K562 (cell line): ENCODE results near the gene TECPR2. TPM values are rescaled to one million over a fixed set of nuclear protein-coding genes. Genes with fewer than 3 reads are reported as not detected.

Experiments
- ATAC-seq: fragments of 200-7000 bp; cut with Tn5 transposase; 3 replicates; pipeline ENCODE4 v1.9.1; 2020; ENCODE audit warnings: moderate library complexity
- BruUV-seq: library from RNA; stranded (reverse); fragments of 400-500 nt; replicated peaks from 2 replicates; lab custom pipeline; 2021; lab: Mats Ljungman, UMichigan
- CTCF ChIA-PET: fragments of 300-600 bp; formaldehyde crosslinking; extraction: SDS; loops from one replicate; lab custom pipeline; 2021; ENCODE audit warnings: low intra/inter-chr PET ratio; lab: Yijun Ruan, JAX
- POLR2A ChIA-PET: fragments of 300-600, 350-650 bp; sonication (Branson Sonifier 250); formaldehyde crosslinking; extraction: SDS; loops from one replicate; lab custom pipeline; 2021; ENCODE audit warnings: antibody characterized with exemption, inconsistent platforms; lab: Yijun Ruan, JAX
- DNase-seq, 4 experiments: peaks; one replicate each; pipeline versions ENCODE4 v3.0.0 to v3.0.0-alpha.2; 2011 to 2018; ENCODE audit warnings: low spot score in 3 of 4, mixed read lengths in 3 of 4; ENCODE audit errors: extremely low read depth in 1 of 4
- FAIRE-seq: peaks from 2 replicates; lab custom pipeline; 2011; peaks lifted over from hg19 to GRCh38; lab: Jason Lieb, UNC
- H2AFZ ChIP-seq: 2 replicates; pipeline ENCODE4 v1.6.0; 2011; ENCODE audit warnings: low read depth, low read length, control low read depth, inconsistent platforms
- H3K27ac ChIP-seq: fragments of 200-600 bp; 3 replicates; pipeline ENCODE4 v1.8.0; 2011; ENCODE audit warnings: low read depth, mild to moderate bottlenecking, control low read depth, inconsistent platforms, low read length, moderate library complexity, mixed read lengths; ENCODE audit errors: extremely low read depth
- H3K27me3 ChIP-seq, 2 experiments: fragments of 300-600 bp in 1 of 2; 2 replicates in 1 of 2; 3 replicates in 1 of 2; pipeline versions ENCODE4 v1.6.0 to v1.8.0; 2011; ENCODE audit warnings: inconsistent platforms in 2 of 2, low read length in 2 of 2, mild to moderate bottlenecking in 1 of 2, mixed read lengths in 1 of 2, moderate library complexity in 1 of 2; ENCODE audit not compliant: control insufficient read depth in 2 of 2, insufficient read depth in 2 of 2
- H3K36me3 ChIP-seq: fragments of 300-600 bp; 3 replicates; pipeline ENCODE4 v1.8.0; 2011; ENCODE audit warnings: mild to moderate bottlenecking, low read length, inconsistent platforms; ENCODE audit not compliant: control insufficient read depth, insufficient read depth
- H3K4me1 ChIP-seq, 2 experiments: fragments of 200-600 bp in 1 of 2; replicated peaks in 1 of 2; 2 replicates in 1 of 2; 3 replicates in 1 of 2; pipeline versions ENCODE4 v1.5.1 to v1.8.0; 2011; ENCODE audit warnings: inconsistent platforms in 2 of 2, low read length in 2 of 2, mild to moderate bottlenecking in 1 of 2, mixed read lengths in 1 of 2, moderate library complexity in 1 of 2; ENCODE audit not compliant: control insufficient read depth in 2 of 2, insufficient read depth in 2 of 2
- H3K4me2 ChIP-seq: 2 replicates; pipeline ENCODE4 v1.6.1; 2011; ENCODE audit warnings: low read length, control low read depth, inconsistent platforms, mixed read lengths; ENCODE audit not compliant: insufficient read depth
- H3K4me3 ChIP-seq: fragments of 200-600 bp; sonication (generic), shearing (Covaris generic); 2 replicates; pipeline ENCODE4 v1.5.1; 2016; ENCODE audit warnings: control low read depth, inconsistent platforms
- H3K79me2 ChIP-seq: fragments of 200-600 bp; 3 replicates; pipeline ENCODE4 v1.8.0; 2011; ENCODE audit warnings: low read length, inconsistent platforms; ENCODE audit not compliant: control insufficient read depth, insufficient read depth
- H3K9ac ChIP-seq, 2 experiments: 2 replicates each; pipeline versions ENCODE4 v1.6.0 to v1.6.1; 2011; ENCODE audit warnings: low read depth in 2 of 2, low read length in 2 of 2, control low read depth in 1 of 2, inconsistent platforms in 1 of 2, mild to moderate bottlenecking in 1 of 2, mixed read lengths in 1 of 2; ENCODE audit not compliant: insufficient read depth in 1 of 2
- H3K9me1 ChIP-seq: one replicate; pipeline ENCODE4 v1.6.0; 2011; ENCODE audit warnings: inconsistent platforms, mild to moderate bottlenecking, low read length, moderate library complexity; ENCODE audit not compliant: control insufficient read depth, insufficient read depth
- H3K9me3 ChIP-seq: replicated peaks from 2 replicates; pipeline ENCODE4 v1.5.1; 2011; ENCODE audit warnings: low read depth, low read length, inconsistent platforms; ENCODE audit not compliant: control insufficient read depth, insufficient read depth
- H4K20me1 ChIP-seq: replicated peaks from 2 replicates; pipeline ENCODE4 v1.6.1; 2011; ENCODE audit warnings: low read length, inconsistent platforms, mixed read lengths; ENCODE audit not compliant: control insufficient read depth, insufficient read depth
- NFATC3 ChIP-seq: fragments of 450-650 bp; IDR thresholded peaks from 2 replicates; pipeline ENCODE4 v1.6.1; 2017; ENCODE audit warnings: mild to moderate bottlenecking
- PHF20 ChIP-seq: fragments of 450-650 bp; IDR thresholded peaks from 2 replicates; pipeline ENCODE4 v1.6.1; 2018; ENCODE audit not compliant: partially characterized antibody
- WHSC1 ChIP-seq: IDR thresholded peaks from one replicate; pipeline ENCODE4 v1.6.1; 2012; ENCODE audit warnings: low read length, control low read depth, inconsistent platforms
- WGBS: fragments of 100-300 bp; shearing (Covaris generic); methylation state at CpG from one replicate; pipeline ENCODE4 v1.1.6; 2016; ENCODE audit warnings: low coverage, mixed read lengths; ENCODE audit not compliant: insufficient coverage; ENCODE audit errors: missing lambda C conversion rate; 5-methylcytosine and 5-hydroxymethylcytosine counted together
- in situ Hi-C: fragments of 300-500 bp; cut with MboI; formaldehyde crosslinking; loops from 4 replicates; pipeline ENCODE4 v1.15.0; 2018; ENCODE audit warnings: inconsistent platforms, mixed read lengths
- intact Hi-C: fragments of 100-400 bp; cut with micrococcal nuclease; formaldehyde crosslinking; loops from 2 replicates; pipeline ENCODE4 v1.14.2; 2022
- polyA plus RNA-seq, 8 experiments: library from polyadenylated mRNA; depleted of rRNA in 4 of 8; stranded (reverse) in 5 of 8; unstranded in 3 of 8; fragments of >200 nt; fragmentation: Nextera tagmentation in 2 of 8; fragmentation: Illumina TruSeq in 1 of 8; extraction: Ambion mirVana in 2 of 8; extraction: Trizol in 1 of 8; gene quantifications; 2 replicates each; pipeline versions ENCODE4 v1.2.1 to v1.2.3, GENCODE V29; 2011 to 2014; ENCODE audit warnings: inconsistent platforms in 1 of 8, missing spikeins in 1 of 8
- total RNA-seq, 7 experiments: library from RNA; depleted of rRNA in 6 of 7; stranded (reverse); fragments of >200 nt in 6 of 7; fragmentation: Illumina TruSeq in 2 of 7; extraction: Trizol in 2 of 7; gene quantifications; 2 replicates each; pipeline versions ENCODE4 v1.2.1 to v1.2.3, GENCODE V29; 2011 to 2021; ENCODE audit warnings: low replicate concordance in 1 of 7
- TF ChIP-seq, protein P1 (sequence below): sonication (generic); formaldehyde crosslinking; IDR thresholded peaks from 2 replicates; pipeline ENCODE4 v1.8.1; 2022; ENCODE audit warnings: missing genetic modification reagents
- TF ChIP-seq, protein P2 (sequence below), 2 experiments: fragments of 450-650 bp; IDR thresholded peaks; 2 replicates each; pipeline ENCODE4 v1.6.1; 2016

TECPR2 gene
- total and polyA plus RNA-seq, 9 of the 15 experiments (the other 6 are each of a cell fraction or from before 2014, with no cell fraction given), result 0.04 to 3.0 (median 0.83) TPM

DNA sequence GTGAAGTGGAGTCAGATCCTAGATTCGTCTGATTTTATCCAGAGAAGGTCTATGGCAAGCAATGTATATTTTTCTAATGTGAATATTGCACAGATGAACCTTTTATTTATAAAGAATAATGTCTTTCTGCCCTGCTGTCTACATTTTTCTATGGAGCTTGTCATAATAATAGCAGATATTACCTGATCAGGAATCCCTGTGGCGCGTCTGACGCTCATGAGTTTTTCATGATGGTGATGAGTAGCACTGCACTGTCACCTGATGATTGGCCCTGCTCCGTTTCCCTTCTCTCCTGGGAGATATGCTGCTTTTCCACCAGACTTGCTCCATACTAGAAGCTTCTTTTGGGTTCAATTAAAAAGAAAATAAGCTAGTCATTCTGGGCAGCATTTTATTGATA is 20.5 kb upstream of the TECPR2 start:
- intact Hi-C loops, result no loop called here
- in situ Hi-C loops, result no loop called here
- H3K9me1 ChIP-seq, result no peaks in the 10 kb centered on the region
- H3K27me3 ChIP-seq, result no peaks in the 10 kb centered on the region
- H3K4me3 ChIP-seq, result no peak overlapping the region
- CTCF ChIA-PET, result no interaction called here
- no peak for ATAC-seq
- no peak for TF ChIP-seq PHF20
- TF ChIP-seq, protein P1, sequence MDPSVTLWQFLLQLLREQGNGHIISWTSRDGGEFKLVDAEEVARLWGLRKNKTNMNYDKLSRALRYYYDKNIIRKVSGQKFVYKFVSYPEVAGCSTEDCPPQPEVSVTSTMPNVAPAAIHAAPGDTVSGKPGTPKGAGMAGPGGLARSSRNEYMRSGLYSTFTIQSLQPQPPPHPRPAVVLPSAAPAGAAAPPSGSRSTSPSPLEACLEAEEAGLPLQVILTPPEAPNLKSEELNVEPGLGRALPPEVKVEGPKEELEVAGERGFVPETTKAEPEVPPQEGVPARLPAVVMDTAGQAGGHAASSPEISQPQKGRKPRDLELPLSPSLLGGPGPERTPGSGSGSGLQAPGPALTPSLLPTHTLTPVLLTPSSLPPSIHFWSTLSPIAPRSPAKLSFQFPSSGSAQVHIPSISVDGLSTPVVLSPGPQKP, result no peak
- TF ChIP-seq, protein P2, sequence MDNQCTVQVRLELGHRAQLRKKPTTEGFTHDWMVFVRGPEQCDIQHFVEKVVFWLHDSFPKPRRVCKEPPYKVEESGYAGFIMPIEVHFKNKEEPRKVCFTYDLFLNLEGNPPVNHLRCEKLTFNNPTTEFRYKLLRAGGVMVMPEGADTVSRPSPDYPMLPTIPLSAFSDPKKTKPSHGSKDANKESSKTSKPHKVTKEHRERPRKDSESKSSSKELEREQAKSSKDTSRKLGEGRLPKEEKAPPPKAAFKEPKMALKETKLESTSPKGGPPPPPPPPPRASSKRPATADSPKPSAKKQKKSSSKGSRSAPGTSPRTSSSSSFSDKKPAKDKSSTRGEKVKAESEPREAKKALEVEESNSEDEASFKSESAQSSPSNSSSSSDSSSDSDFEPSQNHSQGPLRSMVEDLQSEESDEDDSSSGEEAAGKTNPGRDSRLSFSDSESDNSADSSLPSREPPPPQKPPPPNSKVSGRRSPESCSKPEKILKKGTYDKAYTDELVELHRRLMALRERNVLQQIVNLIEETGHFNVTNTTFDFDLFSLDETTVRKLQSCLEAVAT (IDR thresholded peaks at IDR 0.05), result no peak
- TF ChIP-seq NFATC3, result no peak
- no peak for TF ChIP-seq WHSC1
- TF ChIP-seq, all 486 proteins: peak for 0
- Histone ChIP-seq H3K9me3 (no peaks in the 10 kb centered on the region), H3K79me2 (no peaks in the 10 kb centered on the region), H3K27ac (no peak overlapping the region), H3K36me3 (peaks cover 23% of the 10 kb centered on the region), H4K20me1 (no peaks in the 10 kb centered on the region), H3K4me1 (no peaks in the 10 kb centered on the region; a peak in 1 of 5 replicates), H3K4me2 (no peak overlapping the region), H3K9ac (no peak overlapping the region), H2AFZ (no peak overlapping the region)
- FAIRE-seq (no peak), DNase-seq (no peak)
- WGBS, result 93% methylated on average over 4 of the region's 5 CpGs
- BruUV-seq, result no TSS peak
- POLR2A ChIA-PET, result no interaction called here
